Measurements from ENCODE around the gene XPO6.

XPO6 gene

DNA sequence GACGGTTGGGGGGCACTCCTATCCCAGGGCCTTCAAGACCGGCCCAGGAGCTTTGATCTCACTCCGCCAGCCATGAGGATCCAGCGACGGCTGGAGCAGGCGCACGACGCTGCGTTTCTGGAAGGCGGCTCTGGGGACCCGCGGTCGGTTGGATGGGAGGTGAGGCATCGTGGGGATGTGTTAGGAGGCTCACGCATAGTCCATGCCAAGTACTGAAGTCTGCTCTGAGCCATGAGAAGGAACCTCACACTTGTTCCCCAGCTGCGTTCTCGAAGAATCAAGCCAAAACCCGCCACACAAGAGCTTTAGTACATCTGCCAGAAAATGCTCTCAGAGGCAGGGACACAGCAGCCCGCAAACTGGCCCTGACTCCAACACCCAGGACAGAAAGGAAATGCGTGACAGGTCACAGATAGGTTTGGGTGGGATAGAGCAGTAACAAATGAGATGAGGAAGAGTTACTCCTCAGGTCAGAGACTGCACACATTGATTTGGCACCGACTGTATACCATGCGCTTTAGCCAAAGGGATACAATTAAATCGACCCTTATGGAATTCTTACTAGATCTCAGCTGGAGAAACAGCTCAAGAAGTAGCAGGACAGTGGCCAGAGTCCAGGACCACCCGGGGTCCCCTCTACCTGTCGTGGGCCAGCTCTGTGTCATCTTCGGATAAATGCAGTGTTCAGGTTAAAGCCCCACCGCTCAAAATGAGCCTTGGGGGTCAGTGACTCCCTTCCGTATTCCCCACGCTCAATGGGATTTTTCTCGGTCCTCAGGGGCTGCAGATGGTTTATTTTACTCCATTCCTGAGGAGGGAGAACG is 141.6 kb downstream of the XPO6 start:
- H3K27me3 ChIP-seq (ENCODE audit: insufficient read depth, poor library complexity, severe bottlenecking), result peaks cover 5% of the 10 kb centered on the region
- DNase-seq (ENCODE audit: low read depth in 1 of 2, low spot score in 1 of 2), result no peak
- no peak overlapping the region for H3K4me3 ChIP-seq (replicated peaks; ENCODE audit: insufficient read depth, low read length)
- TF ChIP-seq SPI1 (IDR thresholded peaks at IDR 0.05; ENCODE audit: borderline replicate concordance, low read depth) (no peak), POLR2AphosphoS5 (IDR thresholded peaks at IDR 0.05; ENCODE audit: low read depth) (no peak), GABPA (IDR thresholded peaks at IDR 0.05; ENCODE audit: low read depth) (no peak)
- TF ChIP-seq, protein P1, sequence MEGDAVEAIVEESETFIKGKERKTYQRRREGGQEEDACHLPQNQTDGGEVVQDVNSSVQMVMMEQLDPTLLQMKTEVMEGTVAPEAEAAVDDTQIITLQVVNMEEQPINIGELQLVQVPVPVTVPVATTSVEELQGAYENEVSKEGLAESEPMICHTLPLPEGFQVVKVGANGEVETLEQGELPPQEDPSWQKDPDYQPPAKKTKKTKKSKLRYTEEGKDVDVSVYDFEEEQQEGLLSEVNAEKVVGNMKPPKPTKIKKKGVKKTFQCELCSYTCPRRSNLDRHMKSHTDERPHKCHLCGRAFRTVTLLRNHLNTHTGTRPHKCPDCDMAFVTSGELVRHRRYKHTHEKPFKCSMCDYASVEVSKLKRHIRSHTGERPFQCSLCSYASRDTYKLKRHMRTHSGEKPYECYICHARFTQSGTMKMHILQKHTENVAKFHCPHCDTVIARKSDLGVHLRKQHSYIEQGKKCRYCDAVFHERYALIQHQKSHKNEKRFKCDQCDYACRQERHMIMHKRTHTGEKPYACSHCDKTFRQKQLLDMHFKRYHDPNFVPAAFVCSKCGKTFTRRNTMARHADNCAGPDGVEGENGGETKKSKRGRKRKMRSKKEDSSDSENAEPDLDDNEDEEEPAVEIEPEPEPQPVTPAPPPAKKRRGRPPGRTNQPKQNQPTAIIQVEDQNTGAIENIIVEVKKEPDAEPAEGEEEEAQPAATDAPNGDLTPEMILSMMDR (IDR thresholded peaks at IDR 0.05; ENCODE audit: insufficient read depth, low read length), result no peak
- TF ChIP-seq, protein P2, sequence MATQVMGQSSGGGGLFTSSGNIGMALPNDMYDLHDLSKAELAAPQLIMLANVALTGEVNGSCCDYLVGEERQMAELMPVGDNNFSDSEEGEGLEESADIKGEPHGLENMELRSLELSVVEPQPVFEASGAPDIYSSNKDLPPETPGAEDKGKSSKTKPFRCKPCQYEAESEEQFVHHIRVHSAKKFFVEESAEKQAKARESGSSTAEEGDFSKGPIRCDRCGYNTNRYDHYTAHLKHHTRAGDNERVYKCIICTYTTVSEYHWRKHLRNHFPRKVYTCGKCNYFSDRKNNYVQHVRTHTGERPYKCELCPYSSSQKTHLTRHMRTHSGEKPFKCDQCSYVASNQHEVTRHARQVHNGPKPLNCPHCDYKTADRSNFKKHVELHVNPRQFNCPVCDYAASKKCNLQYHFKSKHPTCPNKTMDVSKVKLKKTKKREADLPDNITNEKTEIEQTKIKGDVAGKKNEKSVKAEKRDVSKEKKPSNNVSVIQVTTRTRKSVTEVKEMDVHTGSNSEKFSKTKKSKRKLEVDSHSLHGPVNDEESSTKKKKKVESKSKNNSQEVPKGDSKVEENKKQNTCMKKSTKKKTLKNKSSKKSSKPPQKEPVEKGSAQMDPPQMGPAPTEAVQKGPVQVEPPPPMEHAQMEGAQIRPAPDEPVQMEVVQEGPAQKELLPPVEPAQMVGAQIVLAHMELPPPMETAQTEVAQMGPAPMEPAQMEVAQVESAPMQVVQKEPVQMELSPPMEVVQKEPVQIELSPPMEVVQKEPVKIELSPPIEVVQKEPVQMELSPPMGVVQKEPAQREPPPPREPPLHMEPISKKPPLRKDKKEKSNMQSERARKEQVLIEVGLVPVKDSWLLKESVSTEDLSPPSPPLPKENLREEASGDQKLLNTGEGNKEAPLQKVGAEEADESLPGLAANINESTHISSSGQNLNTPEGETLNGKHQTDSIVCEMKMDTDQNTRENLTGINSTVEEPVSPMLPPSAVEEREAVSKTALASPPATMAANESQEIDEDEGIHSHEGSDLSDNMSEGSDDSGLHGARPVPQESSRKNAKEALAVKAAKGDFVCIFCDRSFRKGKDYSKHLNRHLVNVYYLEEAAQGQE (IDR thresholded peaks at IDR 0.05; ENCODE audit: insufficient replicate concordance, low read depth), result no peak
- no peak overlapping the region for H3K27ac ChIP-seq (replicated peaks)

DNA sequence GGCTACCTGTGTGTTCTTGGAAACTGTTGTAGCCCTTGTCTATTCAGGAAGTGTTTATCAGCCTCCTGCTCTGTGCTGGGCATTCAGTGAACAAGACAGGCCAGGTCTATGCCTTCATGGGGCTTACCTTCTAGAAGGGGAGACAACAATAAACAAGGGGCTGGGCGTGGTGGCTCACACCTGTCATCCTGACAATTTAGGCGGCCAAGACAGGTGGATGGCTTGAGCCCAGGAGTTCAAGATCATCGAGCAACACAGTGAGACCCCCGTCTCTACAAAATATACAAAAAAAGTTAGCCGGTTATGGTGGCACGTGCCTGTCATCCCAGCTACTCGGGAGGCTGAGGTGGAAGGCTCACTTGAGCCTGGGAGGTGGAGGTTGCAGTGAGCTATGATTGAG is 142.8 kb downstream of the XPO6 start:
- Histone ChIP-seq H3K27me3 (ENCODE audit: insufficient read depth, poor library complexity, severe bottlenecking) (peaks cover 17% of the 10 kb centered on the region), H3K27ac (replicated peaks) (no peak overlapping the region), H3K4me3 (replicated peaks; ENCODE audit: insufficient read depth, low read length) (no peak overlapping the region)
- no peak for DNase-seq (ENCODE audit: low read depth in 1 of 2, low spot score in 1 of 2)
- TF ChIP-seq SPI1 (IDR thresholded peaks at IDR 0.05; ENCODE audit: borderline replicate concordance, low read depth) (no peak), POLR2AphosphoS5 (IDR thresholded peaks at IDR 0.05; ENCODE audit: low read depth) (no peak), GABPA (IDR thresholded peaks at IDR 0.05; ENCODE audit: low read depth) (no peak)
- TF ChIP-seq, protein P1 (IDR thresholded peaks at IDR 0.05; ENCODE audit: insufficient read depth, low read length), result no peak

DNA sequence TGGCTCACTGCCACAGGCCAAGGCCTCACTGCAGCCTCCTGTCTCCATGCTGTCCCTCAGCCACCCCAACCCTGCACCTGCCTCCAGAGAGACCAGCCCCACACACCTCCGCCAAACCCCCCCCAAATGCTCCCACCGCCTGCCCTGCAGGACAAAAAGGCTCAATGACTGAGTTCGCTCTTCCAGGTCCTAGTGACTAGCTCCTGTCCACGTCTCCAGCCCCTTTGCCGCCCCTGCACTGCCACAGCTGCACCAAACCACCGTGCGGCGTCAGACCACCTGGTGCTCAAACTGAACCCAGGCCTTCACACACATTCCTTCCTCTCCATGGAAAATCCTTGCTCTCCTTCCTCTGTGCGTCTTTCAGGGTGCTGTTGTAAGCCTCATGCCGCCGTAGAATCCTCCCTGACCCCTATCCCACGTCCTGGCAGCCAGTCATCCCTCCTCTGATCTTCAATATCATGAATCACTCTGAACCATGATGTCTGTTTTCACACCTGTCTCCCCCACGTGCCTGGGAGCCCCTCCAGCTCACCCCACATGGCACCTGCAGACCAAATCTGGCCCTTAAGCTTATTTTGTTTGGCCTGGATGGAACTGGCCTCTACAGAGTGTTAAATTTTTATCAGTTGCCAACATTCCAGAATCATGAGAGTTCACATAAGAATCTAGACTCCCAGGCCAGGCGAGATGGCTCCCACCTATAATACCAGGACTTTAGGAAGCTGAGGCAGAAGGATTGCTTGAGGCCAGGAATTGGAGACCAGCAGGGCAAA is 144.0 kb downstream of the XPO6 start:
- peaks cover 20% of the 10 kb centered on the region for H3K27me3 ChIP-seq (ENCODE audit: insufficient read depth, poor library complexity, severe bottlenecking)
- TF ChIP-seq GABPA (IDR thresholded peaks at IDR 0.05; ENCODE audit: low read depth) (no peak), POLR2AphosphoS5 (IDR thresholded peaks at IDR 0.05; ENCODE audit: low read depth) (no peak), SPI1 (IDR thresholded peaks at IDR 0.05; ENCODE audit: borderline replicate concordance, low read depth) (no peak)
- TF ChIP-seq, protein P2 (IDR thresholded peaks at IDR 0.05; ENCODE audit: insufficient replicate concordance, low read depth), result no peak
- TF ChIP-seq, protein P1 (IDR thresholded peaks at IDR 0.05; ENCODE audit: insufficient read depth, low read length), result no peak
- H3K27ac ChIP-seq (replicated peaks), result no peak overlapping the region
- DNase-seq (ENCODE audit: low read depth in 1 of 2, low spot score in 1 of 2), result no peak
- no peak overlapping the region for H3K4me3 ChIP-seq (replicated peaks; ENCODE audit: insufficient read depth, low read length)

Measured in HL-60 (cell line).